ENCODE results near the gene AMT. TPM values are rescaled to one million over a fixed set of nuclear protein-coding genes. Genes with fewer than 3 reads are reported as not detected.

AMT gene
- total and polyA plus RNA-seq, 2 of the 13 experiments (the other 11 are each of a cell fraction or from before 2014, with no cell fraction given) = 35.3 to 59.0 TPM

DNA sequence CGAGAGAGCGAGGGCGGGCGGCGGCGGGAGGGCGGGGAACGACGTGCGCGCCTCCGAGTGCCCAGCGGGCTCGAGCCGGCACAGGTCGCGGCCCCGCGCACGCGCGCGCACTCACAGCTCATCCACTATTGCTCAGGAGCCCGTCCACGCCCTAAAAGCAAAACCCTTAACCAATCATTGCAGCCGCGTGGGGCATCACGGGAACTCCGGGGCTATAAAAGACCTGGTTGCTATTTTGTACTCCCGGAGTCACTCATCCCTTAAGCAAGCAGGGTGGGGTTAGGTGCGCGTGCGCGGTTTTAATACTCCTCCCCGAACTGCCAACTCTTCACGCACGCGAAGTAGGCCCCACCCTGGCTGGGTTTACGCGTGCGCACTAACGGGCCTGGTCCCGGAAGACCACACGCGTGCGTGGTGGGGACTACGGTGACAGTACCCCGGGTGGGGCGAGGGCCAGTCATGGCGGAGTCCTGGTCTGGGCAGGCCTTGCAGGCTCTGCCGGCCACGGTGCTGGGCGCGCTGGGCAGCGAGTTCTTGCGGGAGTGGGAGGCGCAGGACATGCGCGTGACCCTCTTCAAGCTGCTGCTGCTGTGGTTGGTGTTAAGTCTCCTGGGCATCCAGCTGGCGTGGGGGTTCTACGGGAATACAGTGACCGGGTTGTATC lies 10.2 kb downstream of the AMT start, which contains the start of the genes RHOA and TCTA (continued):
- TF ChIP-seq, protein P1, sequence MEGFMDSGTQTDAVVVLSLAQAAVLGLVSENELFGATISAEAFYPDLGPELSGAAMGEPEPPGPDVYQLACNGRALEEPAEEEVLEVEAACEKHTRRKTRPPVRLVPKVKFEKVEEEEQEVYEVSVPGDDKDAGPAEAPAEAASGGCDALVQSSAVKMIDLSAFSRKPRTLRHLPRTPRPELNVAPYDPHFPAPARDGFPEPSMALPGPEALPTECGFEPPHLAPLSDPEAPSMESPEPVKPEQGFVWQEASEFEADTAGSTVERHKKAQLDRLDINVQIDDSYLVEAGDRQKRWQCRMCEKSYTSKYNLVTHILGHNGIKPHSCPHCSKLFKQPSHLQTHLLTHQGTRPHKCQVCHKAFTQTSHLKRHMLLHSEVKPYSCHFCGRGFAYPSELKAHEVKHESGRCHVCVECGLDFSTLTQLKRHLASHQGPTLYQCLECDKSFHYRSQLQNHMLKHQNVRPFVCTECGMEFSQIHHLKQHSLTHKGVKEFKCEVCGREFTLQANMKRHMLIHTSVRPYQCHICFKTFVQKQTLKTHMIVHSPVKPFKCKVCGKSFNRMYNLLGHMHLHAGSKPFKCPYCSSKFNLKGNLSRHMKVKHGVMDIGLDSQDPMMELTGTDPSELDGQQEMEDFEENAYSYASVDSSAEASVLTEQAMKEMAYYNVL (CRISPR knock-in tag; IDR thresholded peaks at IDR 0.05; ENCODE audit: borderline replicate concordance) = peak; percentile 65; the same call in 1 of the 2 replicates
- peak; percentile 31; the same call in 1 of the 2 replicates for TF ChIP-seq ISL2 (CRISPR knock-in tag; IDR thresholded peaks at IDR 0.05)
- TF ChIP-seq KDM4B (CRISPR knock-in tag; IDR thresholded peaks at IDR 0.05) = peak; percentile 39; the same call in 1 of the 2 replicates
- no peak for TF ChIP-seq NONO (IDR thresholded peaks at IDR 0.05)
- TF ChIP-seq NONO (CRISPR knock-in tag; conservative IDR thresholded peaks at IDR 0.05) = peak; percentile 88
- TF ChIP-seq E2F5 (CRISPR knock-in tag; conservative IDR thresholded peaks at IDR 0.05) = peak; percentile 30; the same call in 1 of the 2 replicates
- TF ChIP-seq MAF1 (CRISPR knock-in tag; IDR thresholded peaks at IDR 0.05; ENCODE audit: borderline replicate concordance) = no peak
- no peak for TF ChIP-seq PREB (CRISPR knock-in tag; IDR thresholded peaks at IDR 0.05)
- TF ChIP-seq RBFOX2 (IDR thresholded peaks at IDR 0.05; ENCODE audit: low read depth, low read length) = peak; percentile 63
- no peak for TF ChIP-seq ZBTB3 (CRISPR knock-in tag; IDR thresholded peaks at IDR 0.05; ENCODE audit: borderline replicate concordance, low read depth)
- TF ChIP-seq SPEN (CRISPR knock-in tag; IDR thresholded peaks at IDR 0.05; ENCODE audit: low read depth) = peak; percentile 81
- peak; percentile 54; the same call in 1 of the 2 replicates for TF ChIP-seq ZNF224 (CRISPR knock-in tag; IDR thresholded peaks at IDR 0.05)
- 0 out of 2 replicates have a peak, but pooled peaks have one; percentile 59 for TF ChIP-seq ZFP90 (CRISPR knock-in tag; IDR thresholded peaks at IDR 0.05; ENCODE audit: borderline replicate concordance)
- TF ChIP-seq ZNF556 (CRISPR knock-in tag; IDR thresholded peaks at IDR 0.05; ENCODE audit: borderline replicate concordance) = peak; percentile 90; the same call in 1 of the 2 replicates
- TF ChIP-seq REL (CRISPR knock-in tag; conservative IDR thresholded peaks at IDR 0.05) = peak; percentile 82
- TF ChIP-seq JARID2 (CRISPR knock-in tag; IDR thresholded peaks at IDR 0.05; ENCODE audit: insufficient replicate concordance) = peak; percentile 59
- TF ChIP-seq, protein P2, sequence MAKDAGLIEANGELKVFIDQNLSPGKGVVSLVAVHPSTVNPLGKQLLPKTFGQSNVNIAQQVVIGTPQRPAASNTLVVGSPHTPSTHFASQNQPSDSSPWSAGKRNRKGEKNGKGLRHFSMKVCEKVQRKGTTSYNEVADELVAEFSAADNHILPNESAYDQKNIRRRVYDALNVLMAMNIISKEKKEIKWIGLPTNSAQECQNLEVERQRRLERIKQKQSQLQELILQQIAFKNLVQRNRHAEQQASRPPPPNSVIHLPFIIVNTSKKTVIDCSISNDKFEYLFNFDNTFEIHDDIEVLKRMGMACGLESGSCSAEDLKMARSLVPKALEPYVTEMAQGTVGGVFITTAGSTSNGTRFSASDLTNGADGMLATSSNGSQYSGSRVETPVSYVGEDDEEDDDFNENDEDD (CRISPR knock-in tag; IDR thresholded peaks at IDR 0.05; ENCODE audit: borderline replicate concordance) = peak; percentile 10; the same call in 1 of the 2 replicates
- TF ChIP-seq ARID4A (CRISPR knock-in tag; IDR thresholded peaks at IDR 0.05; ENCODE audit: borderline replicate concordance) = peak; percentile 88; the same call in 1 of the 2 replicates

Measured in HepG2 (cell line).